ENCODE results near the gene TMED6.

Gene TMED6

DNA sequence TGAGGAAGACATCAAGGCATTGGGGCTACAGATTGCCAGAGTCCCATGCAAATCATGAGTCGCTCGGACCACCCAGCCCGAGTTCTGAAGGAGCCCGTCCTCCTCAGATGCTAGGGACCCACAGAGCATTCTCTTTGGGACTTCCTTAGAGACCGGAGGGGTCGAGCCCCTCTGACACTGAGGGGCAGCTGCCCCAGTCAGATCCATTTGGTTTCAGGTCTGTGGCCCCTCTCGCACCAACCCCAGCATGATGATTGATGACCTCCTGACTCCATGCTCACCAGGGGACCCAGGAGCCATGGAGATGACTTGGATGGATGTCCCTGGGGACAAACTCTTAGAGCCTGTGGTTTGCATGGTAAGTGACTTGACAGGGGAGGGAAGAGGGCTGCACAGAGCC lies 29.2 kb downstream of the TMED6 start:
- Histone ChIP-seq H3K27me3 (ENCODE audit: low read length) (no peaks in the 10 kb centered on the region), H3K4me2 (ENCODE audit: low read depth, low read length, poor library complexity, severe bottlenecking) (no peak overlapping the region), H3K9me3 (ENCODE audit: insufficient read depth, low read length) (no peaks in the 10 kb centered on the region), H3K36me3 (ENCODE audit: low read length) (peaks cover 3% of the 10 kb centered on the region; the same call in 1 of the 2 replicates), H3K4me3 (ENCODE audit: insufficient read depth, low read length, poor library complexity, severe bottlenecking) (no peak overlapping the region), H2AFZ (ENCODE audit: low read depth, low read length, severe bottlenecking) (no peak overlapping the region), H3F3A (ENCODE audit: insufficient read depth) (peaks cover 9% of the 10 kb centered on the region), H3K27ac (ENCODE audit: low read depth, low read length) (no peak overlapping the region), H3K79me2 (ENCODE audit: insufficient read depth, low read length) (peaks cover 39% of the 10 kb centered on the region), H3K9me2 (replicated peaks; ENCODE audit: insufficient read depth, low read length) (no peaks in the 10 kb centered on the region), H4K20me1 (ENCODE audit: low read depth, low read length) (peaks cover 3% of the 10 kb centered on the region; the same call in 1 of the 2 replicates), H3K9ac (ENCODE audit: low read length) (no peak overlapping the region)
- TF ChIP-seq EZH2phosphoT487 (conservative IDR thresholded peaks at IDR 0.05; ENCODE audit: low read length): no peak

DNA sequence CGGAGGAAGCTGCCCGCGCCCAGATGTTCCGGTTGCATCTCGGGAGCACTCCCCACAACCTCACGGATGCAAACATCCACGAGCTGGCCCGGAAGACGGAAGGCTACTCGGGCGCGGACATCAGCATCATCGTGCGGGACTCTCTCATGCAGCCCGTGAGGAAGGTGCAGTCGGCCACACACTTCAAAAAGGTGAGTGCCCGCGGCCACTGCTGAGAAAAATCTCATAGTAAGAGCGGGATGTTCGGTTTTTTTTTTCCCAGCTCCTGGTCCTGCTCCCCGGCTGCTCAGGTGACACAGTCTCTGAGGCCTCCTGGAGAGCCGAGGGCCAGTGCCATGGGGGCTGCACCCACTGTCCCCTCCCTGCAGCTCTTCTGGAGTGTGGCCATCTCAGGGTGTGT lies 30.5 kb downstream of the TMED6 start:
- Histone ChIP-seq H3K27me3 (ENCODE audit: low read length) (no peaks in the 10 kb centered on the region), H3K9ac (ENCODE audit: low read length) (no peak overlapping the region), H3K4me2 (ENCODE audit: low read depth, low read length, poor library complexity, severe bottlenecking) (no peak overlapping the region), H3K27ac (ENCODE audit: low read depth, low read length) (no peak overlapping the region), H2AFZ (ENCODE audit: low read depth, low read length, severe bottlenecking) (no peak overlapping the region), H3K9me3 (ENCODE audit: insufficient read depth, low read length) (no peaks in the 10 kb centered on the region), H3K36me3 (ENCODE audit: low read length) (no peaks in the 10 kb centered on the region), H3K79me2 (ENCODE audit: insufficient read depth, low read length) (peaks cover 26% of the 10 kb centered on the region), H3F3A (ENCODE audit: insufficient read depth) (0 out of 2 replicates have a peak, but pooled peaks cover under 1% of the 10 kb centered on the region), H3K4me3 (ENCODE audit: insufficient read depth, low read length, poor library complexity, severe bottlenecking) (no peak overlapping the region), H3K9me2 (replicated peaks; ENCODE audit: insufficient read depth, low read length) (no peaks in the 10 kb centered on the region), H4K20me1 (ENCODE audit: low read depth, low read length) (peaks cover 3% of the 10 kb centered on the region; the same call in 1 of the 2 replicates)
- no peak for TF ChIP-seq EZH2phosphoT487 (conservative IDR thresholded peaks at IDR 0.05; ENCODE audit: low read length)
- TF ChIP-seq, protein P1, sequence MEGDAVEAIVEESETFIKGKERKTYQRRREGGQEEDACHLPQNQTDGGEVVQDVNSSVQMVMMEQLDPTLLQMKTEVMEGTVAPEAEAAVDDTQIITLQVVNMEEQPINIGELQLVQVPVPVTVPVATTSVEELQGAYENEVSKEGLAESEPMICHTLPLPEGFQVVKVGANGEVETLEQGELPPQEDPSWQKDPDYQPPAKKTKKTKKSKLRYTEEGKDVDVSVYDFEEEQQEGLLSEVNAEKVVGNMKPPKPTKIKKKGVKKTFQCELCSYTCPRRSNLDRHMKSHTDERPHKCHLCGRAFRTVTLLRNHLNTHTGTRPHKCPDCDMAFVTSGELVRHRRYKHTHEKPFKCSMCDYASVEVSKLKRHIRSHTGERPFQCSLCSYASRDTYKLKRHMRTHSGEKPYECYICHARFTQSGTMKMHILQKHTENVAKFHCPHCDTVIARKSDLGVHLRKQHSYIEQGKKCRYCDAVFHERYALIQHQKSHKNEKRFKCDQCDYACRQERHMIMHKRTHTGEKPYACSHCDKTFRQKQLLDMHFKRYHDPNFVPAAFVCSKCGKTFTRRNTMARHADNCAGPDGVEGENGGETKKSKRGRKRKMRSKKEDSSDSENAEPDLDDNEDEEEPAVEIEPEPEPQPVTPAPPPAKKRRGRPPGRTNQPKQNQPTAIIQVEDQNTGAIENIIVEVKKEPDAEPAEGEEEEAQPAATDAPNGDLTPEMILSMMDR (IDR thresholded peaks at IDR 0.05; ENCODE audit: insufficient read depth, low read length, poor library complexity, severe bottlenecking): no peak

DNA sequence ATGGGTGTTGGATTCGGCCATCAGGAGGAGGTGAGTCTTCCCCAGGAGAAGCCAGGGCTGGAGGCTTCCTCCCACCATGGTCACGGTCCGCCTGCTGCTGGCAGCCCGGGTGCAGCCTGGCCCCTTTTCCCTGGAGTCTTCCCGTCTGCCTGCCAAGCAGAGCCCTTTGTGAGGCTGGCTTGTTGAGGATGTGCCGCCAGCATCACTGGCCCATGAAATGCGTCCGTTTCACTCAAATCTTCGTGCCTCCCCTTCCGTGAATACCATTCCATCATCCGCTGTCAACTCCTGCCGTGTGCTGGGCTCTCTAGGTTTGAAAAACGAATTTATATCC lies 30.9 kb downstream of the TMED6 start:
- Histone ChIP-seq H3K36me3 (ENCODE audit: low read length) (no peaks in the 10 kb centered on the region), H3K27ac (ENCODE audit: low read depth, low read length) (no peak overlapping the region), H3K4me3 (ENCODE audit: insufficient read depth, low read length, poor library complexity, severe bottlenecking) (no peak overlapping the region), H3K9me2 (replicated peaks; ENCODE audit: insufficient read depth, low read length) (no peaks in the 10 kb centered on the region), H3K9ac (ENCODE audit: low read length) (no peak overlapping the region), H3K9me3 (ENCODE audit: insufficient read depth, low read length) (no peaks in the 10 kb centered on the region), H3K4me2 (ENCODE audit: low read depth, low read length, poor library complexity, severe bottlenecking) (no peak overlapping the region), H3K79me2 (ENCODE audit: insufficient read depth, low read length) (peaks cover 22% of the 10 kb centered on the region), H3K27me3 (ENCODE audit: low read length) (no peaks in the 10 kb centered on the region), H3F3A (ENCODE audit: insufficient read depth) (no peaks in the 10 kb centered on the region), H2AFZ (ENCODE audit: low read depth, low read length, severe bottlenecking) (no peak overlapping the region), H4K20me1 (ENCODE audit: low read depth, low read length) (peaks cover 3% of the 10 kb centered on the region; the same call in 1 of the 2 replicates)
- TF ChIP-seq, protein P1 (IDR thresholded peaks at IDR 0.05; ENCODE audit: insufficient read depth, low read length, poor library complexity, severe bottlenecking): no peak
- TF ChIP-seq EZH2phosphoT487 (conservative IDR thresholded peaks at IDR 0.05; ENCODE audit: low read length): no peak

DNA sequence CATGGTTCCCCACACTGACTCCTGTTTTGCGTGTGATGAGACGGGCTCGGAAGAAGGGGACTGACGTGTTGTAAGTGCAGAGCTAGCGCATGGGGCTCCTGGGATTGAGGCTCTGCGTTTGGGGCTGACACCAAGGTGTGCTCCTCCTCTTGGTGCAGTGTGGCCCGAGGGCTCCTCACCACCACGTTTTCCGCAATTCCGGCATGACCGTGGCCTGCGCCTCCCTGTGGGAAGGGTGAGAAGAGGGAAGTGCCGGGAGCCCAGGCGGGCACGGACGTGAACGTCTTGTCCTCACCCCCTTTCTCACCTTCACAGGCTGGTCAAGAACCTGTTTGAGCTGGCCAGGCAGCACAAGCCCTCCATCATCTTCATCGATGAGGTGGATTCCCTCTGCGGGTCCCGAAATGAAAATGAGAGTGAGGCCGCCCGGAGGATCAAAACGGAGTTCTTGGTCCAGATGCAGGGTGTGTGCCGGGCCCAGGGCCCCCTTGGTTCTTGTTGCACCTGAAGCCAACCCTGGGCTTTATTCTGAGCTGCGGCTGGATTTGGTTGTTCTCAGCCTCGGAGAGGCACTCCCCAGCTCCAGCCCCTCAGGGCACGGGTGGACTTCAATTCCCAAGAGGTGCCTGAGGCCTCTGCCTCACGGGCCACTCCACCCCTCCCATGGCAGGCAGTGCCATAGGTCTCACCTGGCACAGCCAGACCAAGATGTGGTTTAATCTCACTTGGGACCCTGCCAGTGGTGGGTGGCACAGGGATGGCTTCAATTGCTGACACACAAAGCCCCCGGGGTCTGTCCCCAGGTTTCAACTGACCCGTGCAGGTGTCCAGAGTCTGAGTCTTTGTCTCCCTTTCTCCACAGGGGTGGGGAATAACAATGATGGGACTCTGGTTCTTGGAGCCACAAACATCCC lies 31.5 kb downstream of the TMED6 start:
- Histone ChIP-seq H3K27ac (ENCODE audit: low read depth, low read length) (no peak overlapping the region), H3K79me2 (ENCODE audit: insufficient read depth, low read length) (peaks cover 19% of the 10 kb centered on the region), H3K27me3 (ENCODE audit: low read length) (no peaks in the 10 kb centered on the region), H2AFZ (ENCODE audit: low read depth, low read length, severe bottlenecking) (no peak overlapping the region), H3K9me3 (ENCODE audit: insufficient read depth, low read length) (no peaks in the 10 kb centered on the region), H3K4me2 (ENCODE audit: low read depth, low read length, poor library complexity, severe bottlenecking) (no peak overlapping the region), H3K9ac (ENCODE audit: low read length) (no peak overlapping the region), H3K36me3 (ENCODE audit: low read length) (no peaks in the 10 kb centered on the region), H3F3A (ENCODE audit: insufficient read depth) (no peaks in the 10 kb centered on the region), H4K20me1 (ENCODE audit: low read depth, low read length) (peaks cover 3% of the 10 kb centered on the region; the same call in 1 of the 2 replicates), H3K9me2 (replicated peaks; ENCODE audit: insufficient read depth, low read length) (no peaks in the 10 kb centered on the region), H3K4me3 (ENCODE audit: insufficient read depth, low read length, poor library complexity, severe bottlenecking) (no peak overlapping the region)
- TF ChIP-seq, protein P1 (IDR thresholded peaks at IDR 0.05; ENCODE audit: insufficient read depth, low read length, poor library complexity, severe bottlenecking): no peak
- TF ChIP-seq EZH2phosphoT487 (conservative IDR thresholded peaks at IDR 0.05; ENCODE audit: low read length): no peak

All from SU-DHL-6 (cell line).